Heart left ventricle (tissue), 16 donors: ENCODE data around the gene FNDC3B. TPM values are rescaled to one million over a fixed set of nuclear protein-coding genes. Genes with fewer than 3 reads are reported as not detected.

ENCODE experiments used
- ATAC-seq, 4 donors: fragments of 200-7000 bp; cut with Tn5 transposase; one replicate each; pipeline ENCODE4 v1.9.1; 2020 to 2022; ENCODE audit warnings: moderate library complexity in 4 of 4, mild to moderate bottlenecking in 3 of 4, moderate number of reproducible peaks in 1 of 4
- DNase-seq, 5 donors: peaks; one replicate each; pipeline ENCODE4 v3.0.0-alpha.2; 2020
- H3K27ac ChIP-seq, 12 donors: fragments of 200-600 bp; sonication (generic) in 4 of 12; one replicate each; pipeline versions ENCODE4 v1.5.0 to v1.8.0; 2016 to 2022; ENCODE audit warnings: mild to moderate bottlenecking in 2 of 12
- H3K27me3 ChIP-seq, 9 donors: fragments of 200-600 bp; sonication (generic) in 2 of 9; one replicate each; pipeline versions ENCODE4 v1.5.1 to v1.8.0; 2016 to 2022; ENCODE audit warnings: mild to moderate bottlenecking in 3 of 9
- H3K36me3 ChIP-seq, 9 donors: fragments of 200-600 bp; sonication (generic) in 2 of 9; one replicate each; pipeline versions ENCODE4 v1.5.0 to v1.8.0; 2018 to 2022; ENCODE audit warnings: mild to moderate bottlenecking in 2 of 9
- H3K4me1 ChIP-seq, 12 donors: fragments of 200-600 bp; sonication (generic) in 4 of 12; one replicate each; pipeline versions ENCODE4 v1.5.0 to v1.8.0; 2016 to 2022; ENCODE audit warnings: mild to moderate bottlenecking in 3 of 12
- H3K4me3 ChIP-seq, 12 donors: fragments of 200-600 bp; sonication (generic) in 4 of 12; one replicate each; pipeline versions ENCODE4 v1.5.0 to v1.8.0; 2017 to 2022; ENCODE audit warnings: mild to moderate bottlenecking in 9 of 12, moderate library complexity in 4 of 12
- H3K9me3 ChIP-seq, 12 donors: fragments of 200-600 bp; sonication (generic) in 4 of 12; one replicate each; pipeline versions ENCODE4 v1.5.0 to v1.8.0; 2016 to 2022; ENCODE audit warnings: mild to moderate bottlenecking in 1 of 12
- CTCF ChIP-seq, 12 donors: fragments of 200-600 bp; sonication (generic) in 4 of 12; IDR thresholded peaks; one replicate each; pipeline versions ENCODE4 v1.5.0 to v1.8.0; 2018 to 2022; ENCODE audit warnings: antibody characterized with exemption in 12 of 12, mild to moderate bottlenecking in 5 of 12
- POLR2A ChIP-seq, 2 donors: fragments of 450-650 bp; IDR thresholded peaks; one replicate each; pipeline ENCODE4 v1.6.1; 2017; ENCODE audit warnings: antibody characterized with exemption in 2 of 2, mild to moderate bottlenecking in 2 of 2, moderate library complexity in 2 of 2
- WGBS, 4 donors: extraction: QIAGEN DNeasy Blood & Tissue Kit in 2 of 4; methylation state at CpG; one replicate each; pipeline versions ENCODE4 v1.1.5 to v1.1.7; 2013 to 2018; 5-methylcytosine and 5-hydroxymethylcytosine counted together
- intact Hi-C, 10 donors: fragments of 100-400 bp; cut with DNase I; formaldehyde crosslinking; loops; one replicate each; pipeline versions ENCODE4 v1.11.1 to v1.14.2; 2022
- polyA plus RNA-seq, 2 donors: library from polyadenylated mRNA; stranded (reverse); fragments of 200-250 nt; gene quantifications; one replicate each; pipeline ENCODE4 v1.2.3, GENCODE V29; 2013
- total RNA-seq, 9 donors: library from RNA; depleted of rRNA in 2 of 9; stranded (reverse); fragments of >200 nt in 2 of 9; fragmentation: NEBNext Ultra II Directional in 3 of 9; extraction: Animal tissue kit (Norgen Biotek cat#: 25700) in 3 of 9; gene quantifications; one replicate each; pipeline versions ENCODE4 v1.1.0 to v1.2.4, GENCODE V29; 2016 to 2023
- donor health status: ischemic (EF 13 %, LVEDD 7.1; RV severe dilation, severe dysfunction).
- donor health status: healthy with polysubstance abuse.
- donor health status: DM: no; HTN: yes; CAD: no.
- donor health status: DM: no; HTN: no; CAD: no.
- donor health status: ischemic (EF 25% LVEDD 6.9; RV normal size, moderate dysfunction).
- donor health status: ischemic (EF 25% LVEDD 5.7; RV mildly dilated, moderate dysfunction).
- donor health status: healthy.
- donor health status: DM: yes; HTN: yes; CAD: no.
- donor health status: ischemic (EF 35%, LVEDD 5.7; RV mildly dilated, moderate dysfunction).
- donor health status: nonischemic (EF 11% LVEDD 7.7; RV severe dilation, severe dysfunction).
- donor health status: DM: yes; HTN: yes; CAD: no.
- donor health status: PGD.
- donor health status: ischemic (EF 29% LVEDD 5.4; RV normal size, mild dysfunction).
- donor health status: nonischemic (EF 23%, LVEDD 6.1; RV moderate dilation, normal function).

Gene FNDC3B
- total and polyA plus RNA-seq, 11 donors, result 9.4 to 113 (median 68.2) TPM

DNA sequence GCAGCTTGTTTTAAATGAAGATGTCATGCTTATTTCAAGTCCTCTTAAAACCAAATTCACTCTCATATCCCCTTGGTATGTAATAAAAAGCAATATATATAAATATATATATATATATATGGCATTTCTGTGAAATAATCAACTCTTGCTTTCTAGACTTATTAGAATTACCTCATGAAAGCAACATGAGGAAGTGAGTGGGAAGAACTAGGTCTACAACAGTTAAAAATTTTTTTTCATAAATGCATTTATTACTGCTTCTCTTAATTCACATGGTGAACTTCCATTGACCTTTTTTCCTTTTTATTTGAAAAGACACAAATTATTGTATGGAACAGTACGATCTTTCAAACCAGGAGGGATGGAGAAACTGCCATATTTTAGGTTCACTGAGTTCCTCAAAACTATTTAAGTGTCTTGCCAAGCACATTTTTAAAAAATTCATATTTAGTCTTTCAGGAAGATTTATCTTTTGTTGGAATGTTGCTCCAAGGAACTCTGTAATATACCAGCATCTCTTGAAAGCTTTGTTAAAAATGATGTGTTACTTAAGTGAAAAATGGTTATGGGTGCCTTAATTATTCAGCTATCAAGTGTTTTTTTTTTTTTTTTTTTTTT lies 223.7 kb downstream of the FNDC3B start:
- Histone ChIP-seq H3K4me3 (no peak overlapping the region), H3K4me1 (peaks cover 0 to 62% (median 50%) of the 10 kb centered on the region in 12 donors), H3K9me3 (no peaks in the 10 kb centered on the region), H3K27ac (peak overlapping the region in 5 of 12 donors; percentile 6 to 53 (median 22)), H3K27me3 (no peaks in the 10 kb centered on the region), H3K36me3 (peaks cover 0 to 23% (median 16%) of the 10 kb centered on the region in 9 donors)
- no peak for DNase-seq
- intact Hi-C loops, result no loop called here
- no peak for TF ChIP-seq POLR2A (IDR thresholded peaks at IDR 0.05)
- TF ChIP-seq CTCF (IDR thresholded peaks at IDR 0.05), result no peak
- 76 to 89% (median 79%) methylated on average over 1 of the region's 1 CpG for WGBS, 4 donors
- ATAC-seq, result no peak

DNA sequence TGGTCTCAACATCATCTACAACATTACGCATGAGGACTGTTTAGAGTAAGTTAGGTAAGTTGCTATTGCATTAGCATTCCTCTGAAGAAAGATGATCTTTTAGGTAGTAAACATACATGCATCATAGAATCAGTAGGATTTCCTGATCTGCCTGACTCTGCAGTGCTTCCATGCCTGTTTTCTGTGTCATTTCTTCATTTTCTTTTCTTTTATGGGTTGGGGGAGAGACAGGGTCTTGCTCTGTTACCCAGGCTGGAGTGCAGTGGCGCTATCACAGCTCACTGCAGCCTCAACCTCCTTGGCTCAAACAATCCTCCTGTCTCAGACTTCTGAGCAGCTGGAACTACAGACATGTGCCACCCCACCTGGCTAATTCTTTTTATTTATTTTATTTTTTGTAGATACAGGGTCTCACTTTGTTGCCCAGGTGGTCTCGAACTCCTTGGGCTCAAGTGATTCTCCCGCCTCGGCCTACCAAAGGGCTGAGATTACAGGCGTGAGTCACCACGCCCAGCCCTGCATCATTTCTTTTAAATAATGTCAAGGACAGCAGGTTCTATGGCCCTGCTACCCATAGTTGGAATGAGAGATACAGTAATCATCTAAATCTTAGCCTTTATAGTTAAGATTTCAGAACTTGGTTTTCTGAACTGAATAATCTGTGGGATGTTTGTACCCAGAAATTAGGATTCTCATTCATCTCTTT lies 224.6 kb downstream of the FNDC3B start:
- Histone ChIP-seq H3K36me3 (peaks cover 0 to 23% (median 15%) of the 10 kb centered on the region in 9 donors), H3K4me1 (peaks cover 0 to 56% (median 44%) of the 10 kb centered on the region in 12 donors), H3K27me3 (no peaks in the 10 kb centered on the region), H3K4me3 (no peak overlapping the region), H3K27ac (peak overlapping the region in 1 of 12 donors; percentile 18), H3K9me3 (no peaks in the 10 kb centered on the region)
- no peak for TF ChIP-seq POLR2A (IDR thresholded peaks at IDR 0.05)
- TF ChIP-seq CTCF (IDR thresholded peaks at IDR 0.05), result no peak
- WGBS, 4 donors, result 96 to 99% (median 98%) methylated on average over 7 of the region's 7 CpGs
- intact Hi-C loops, result no loop called here
- no peak for DNase-seq
- ATAC-seq, result no peak

DNA sequence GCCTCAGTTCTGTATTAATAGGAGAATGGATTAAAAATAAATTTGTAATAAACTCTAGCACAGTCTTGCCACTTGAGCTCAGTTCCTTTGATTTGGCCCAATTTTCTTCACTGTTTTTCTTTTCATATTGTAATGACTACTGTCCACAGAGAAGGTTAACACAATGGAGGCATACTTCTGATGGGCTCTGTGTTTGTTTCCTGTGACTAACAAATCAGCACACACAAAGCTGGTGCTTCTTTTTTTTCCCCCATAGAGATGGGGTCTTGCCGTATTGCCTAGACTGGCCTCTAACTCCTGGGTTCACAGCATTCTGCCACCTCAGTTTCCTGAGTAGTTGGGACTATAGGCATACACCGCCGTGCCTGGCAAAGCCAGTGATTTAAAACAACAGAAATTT lies 226.7 kb downstream of the FNDC3B start:
- Histone ChIP-seq H3K4me3 (no peak overlapping the region), H3K36me3 (peaks cover 0 to 38% (median 30%) of the 10 kb centered on the region in 9 donors), H3K27ac (no peak overlapping the region), H3K9me3 (no peaks in the 10 kb centered on the region), H3K4me1 (peaks cover 0 to 37% (median 23%) of the 10 kb centered on the region in 12 donors), H3K27me3 (no peaks in the 10 kb centered on the region)
- DNase-seq (no peak), ATAC-seq (no peak)
- TF ChIP-seq CTCF (IDR thresholded peaks at IDR 0.05) (no peak), POLR2A (IDR thresholded peaks at IDR 0.05) (no peak)
- WGBS, 4 donors, result 90 to 100% (median 96%) methylated on average over 3 of the region's 3 CpGs
- intact Hi-C loops, result no loop called here

DNA sequence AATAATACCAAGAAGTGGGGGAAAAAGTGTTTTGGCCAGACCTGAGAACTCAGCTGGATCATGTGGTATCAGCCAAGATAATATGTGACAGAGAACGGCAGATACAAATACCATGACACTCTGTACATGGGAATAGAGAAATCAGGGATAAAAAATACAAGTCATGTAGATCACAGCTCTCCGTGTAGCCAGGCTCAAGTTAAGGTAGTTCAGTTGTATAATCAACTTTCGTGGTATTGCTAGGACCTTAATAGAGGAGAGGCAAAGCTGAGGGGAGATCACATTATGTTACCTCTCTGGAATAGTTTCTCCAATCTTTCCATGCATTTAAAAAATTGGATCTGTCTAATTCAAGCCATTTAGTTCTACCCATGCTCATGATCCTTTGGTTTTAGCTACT lies 229.0 kb downstream of the FNDC3B start:
- Histone ChIP-seq H3K4me1 (peaks cover 0 to 25% (median 14%) of the 10 kb centered on the region in 12 donors), H3K36me3 (peaks cover 0 to 47% (median 30%) of the 10 kb centered on the region in 9 donors), H3K27ac (peak overlapping the region in 4 of 12 donors; percentile 16 to 44 (median 26)), H3K27me3 (no peaks in the 10 kb centered on the region), H3K4me3 (no peak overlapping the region), H3K9me3 (no peaks in the 10 kb centered on the region)
- TF ChIP-seq POLR2A (IDR thresholded peaks at IDR 0.05) (no peak), CTCF (IDR thresholded peaks at IDR 0.05) (no peak)
- DNase-seq, result no peak
- intact Hi-C loops, result no loop called here
- 39 to 61% (median 51%) methylated on average over 3 of the region's 3 CpGs for WGBS, 4 donors
- ATAC-seq, result peak in 1 of 4 donors; percentile 28
